ENCODE results near the gene MANEAL.

DNA sequence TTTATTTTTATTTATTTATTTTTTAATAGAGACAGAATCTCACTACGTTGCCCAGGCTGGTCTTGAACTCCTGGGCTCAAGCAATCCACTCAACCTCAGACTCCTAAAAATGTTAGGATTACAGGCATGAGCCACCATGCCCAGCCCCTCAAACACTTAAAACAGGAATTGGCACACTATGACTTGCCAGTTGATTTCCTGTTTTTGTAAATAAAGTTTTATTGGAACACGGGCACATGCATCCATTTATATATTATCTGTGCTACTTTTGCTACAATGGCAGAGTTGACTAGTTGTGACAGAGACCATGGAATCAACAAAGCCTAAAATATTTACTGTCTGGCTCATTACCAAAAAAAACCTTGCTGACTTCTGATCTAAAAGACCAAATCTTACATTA is 30.4 kb downstream of the MANEAL start:
- TF ChIP-seq POLR2A (IDR thresholded peaks at IDR 0.05; ENCODE audit: low read length) (no peak), GATA1 (IDR thresholded peaks at IDR 0.05; ENCODE audit: low read depth, low read length) (no peak)
